ENCODE data around the gene CLK4. TPM values are rescaled to one million over a fixed set of nuclear protein-coding genes. Genes with fewer than 3 reads are reported as not detected.
"Not testable (repeated sequence)": the region's sequence is repeated elsewhere in the genome, so short reads cannot be mapped to it uniquely, and the experiment has no call there.

Gene CLK4
- total RNA-seq, 1 donor from 2014 or later: 37.9 TPM

DNA sequence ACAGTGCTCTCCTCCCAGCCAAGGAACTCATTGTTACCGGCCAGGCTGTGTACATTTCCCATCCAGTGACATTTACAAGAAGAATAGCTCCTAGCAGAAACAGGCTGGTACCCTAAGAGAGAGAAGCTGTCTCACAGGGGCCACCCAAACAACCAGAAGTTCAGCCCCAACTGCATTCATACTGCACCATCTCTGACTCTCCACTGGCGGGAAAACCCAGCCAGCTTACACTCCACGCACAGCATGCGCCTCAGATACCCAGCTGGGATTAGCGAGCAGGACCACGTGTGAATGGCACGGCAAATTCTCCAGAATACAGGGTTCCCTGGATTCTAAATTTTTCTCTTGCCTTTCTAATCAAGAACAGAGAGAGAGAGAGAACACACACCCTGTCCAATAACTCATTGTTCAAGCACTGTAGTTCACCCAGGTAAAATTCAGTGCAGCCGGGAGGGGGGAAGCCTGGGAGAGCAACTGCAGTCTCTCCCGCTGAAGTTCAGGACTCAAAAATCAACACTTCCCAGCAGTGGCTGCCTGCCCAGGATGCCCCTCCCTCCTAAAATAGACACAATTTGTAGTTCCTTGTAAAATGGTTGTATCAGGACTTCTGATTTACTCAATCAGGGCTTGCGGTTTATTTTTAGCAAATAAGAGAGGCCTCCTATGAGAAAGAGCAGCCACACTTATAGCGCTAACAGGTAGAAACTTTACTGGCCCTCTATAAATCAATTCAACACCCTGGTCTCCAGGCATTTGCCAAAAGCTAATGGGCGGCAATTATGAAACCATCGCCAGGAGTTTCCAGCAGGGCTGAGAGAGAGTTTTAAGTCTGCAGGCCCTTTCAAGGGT is 38.9 kb downstream of the CLK4 start:
- no peaks in the 10 kb centered on the region for H3K9me3 Mint-ChIP-seq (ENCODE audit: low read depth)
- H3K27me3 Mint-ChIP-seq: peaks cover 54% of the 10 kb centered on the region
- DNase-seq (ENCODE audit: low spot score, unreplicated experiment): no peak
- H3K27ac Mint-ChIP-seq: no peak overlapping the region
- peak overlapping the region; percentile 50 for H3K4me3 Mint-ChIP-seq (ENCODE audit: low read depth)
- H3K36me3 Mint-ChIP-seq (ENCODE audit: insufficient read depth): no peaks in the 10 kb centered on the region
- TF ChIP-seq, protein P1, sequence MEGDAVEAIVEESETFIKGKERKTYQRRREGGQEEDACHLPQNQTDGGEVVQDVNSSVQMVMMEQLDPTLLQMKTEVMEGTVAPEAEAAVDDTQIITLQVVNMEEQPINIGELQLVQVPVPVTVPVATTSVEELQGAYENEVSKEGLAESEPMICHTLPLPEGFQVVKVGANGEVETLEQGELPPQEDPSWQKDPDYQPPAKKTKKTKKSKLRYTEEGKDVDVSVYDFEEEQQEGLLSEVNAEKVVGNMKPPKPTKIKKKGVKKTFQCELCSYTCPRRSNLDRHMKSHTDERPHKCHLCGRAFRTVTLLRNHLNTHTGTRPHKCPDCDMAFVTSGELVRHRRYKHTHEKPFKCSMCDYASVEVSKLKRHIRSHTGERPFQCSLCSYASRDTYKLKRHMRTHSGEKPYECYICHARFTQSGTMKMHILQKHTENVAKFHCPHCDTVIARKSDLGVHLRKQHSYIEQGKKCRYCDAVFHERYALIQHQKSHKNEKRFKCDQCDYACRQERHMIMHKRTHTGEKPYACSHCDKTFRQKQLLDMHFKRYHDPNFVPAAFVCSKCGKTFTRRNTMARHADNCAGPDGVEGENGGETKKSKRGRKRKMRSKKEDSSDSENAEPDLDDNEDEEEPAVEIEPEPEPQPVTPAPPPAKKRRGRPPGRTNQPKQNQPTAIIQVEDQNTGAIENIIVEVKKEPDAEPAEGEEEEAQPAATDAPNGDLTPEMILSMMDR (IDR thresholded peaks at IDR 0.05; ENCODE audit: unreplicated experiment): no peak
- H3K4me1 Mint-ChIP-seq (ENCODE audit: low read depth): peaks cover 14% of the 10 kb centered on the region

GRCh38 chr5:178586396-178586795 is 40.5 kb downstream of the CLK4 start:
- TF ChIP-seq, protein P1 (IDR thresholded peaks at IDR 0.05; ENCODE audit: unreplicated experiment): no peak
- H3K4me1 Mint-ChIP-seq (ENCODE audit: low read depth): peaks cover 14% of the 10 kb centered on the region
- no peak overlapping the region for H3K4me3 Mint-ChIP-seq (ENCODE audit: low read depth)
- H3K27me3 Mint-ChIP-seq: peaks cover 54% of the 10 kb centered on the region
- no peak overlapping the region for H3K27ac Mint-ChIP-seq
- no peaks in the 10 kb centered on the region for H3K9me3 Mint-ChIP-seq (ENCODE audit: low read depth)
- DNase-seq (ENCODE audit: low spot score, unreplicated experiment): no peak
- H3K36me3 Mint-ChIP-seq (ENCODE audit: insufficient read depth): no peaks in the 10 kb centered on the region

DNA sequence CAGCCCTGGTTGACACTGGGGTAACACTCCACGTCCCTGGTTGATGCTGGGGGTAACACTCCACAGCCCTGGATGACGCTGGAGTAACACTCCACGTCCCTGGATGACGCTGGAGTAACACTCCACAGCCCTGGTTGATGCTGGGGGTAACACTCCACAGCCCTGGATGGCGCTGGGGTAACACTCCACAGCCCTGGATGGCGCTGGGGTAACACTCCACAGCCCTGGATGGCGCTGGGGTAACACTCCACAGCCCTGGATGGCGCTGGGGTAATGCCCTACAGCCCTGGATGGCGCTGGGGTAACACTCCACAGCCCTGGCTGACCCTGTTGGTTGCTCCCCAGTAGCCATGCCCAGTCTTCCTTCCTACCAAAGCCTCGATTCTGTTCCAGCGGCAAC is 41.4 kb downstream of the CLK4 start:
- peaks cover 47% of the 10 kb centered on the region for H3K27me3 Mint-ChIP-seq
- not testable (repeated sequence) for DNase-seq (ENCODE audit: low spot score, unreplicated experiment); H3K4me3 Mint-ChIP-seq (ENCODE audit: low read depth); H3K9me3 Mint-ChIP-seq (ENCODE audit: low read depth); H3K4me1 Mint-ChIP-seq (ENCODE audit: low read depth); H3K36me3 Mint-ChIP-seq (ENCODE audit: insufficient read depth); H3K27ac Mint-ChIP-seq

- H3K4me1 Mint-ChIP-seq (ENCODE audit: low read depth): peaks cover 10% of the 10 kb centered on the region
- peaks cover 44% of the 10 kb centered on the region for H3K27me3 Mint-ChIP-seq
- H3K36me3 Mint-ChIP-seq (ENCODE audit: insufficient read depth): no peaks in the 10 kb centered on the region
- no peak for DNase-seq (ENCODE audit: low spot score, unreplicated experiment)
- H3K9me3 Mint-ChIP-seq (ENCODE audit: low read depth): no peaks in the 10 kb centered on the region
- no peak overlapping the region for H3K27ac Mint-ChIP-seq
- H3K4me3 Mint-ChIP-seq (ENCODE audit: low read depth): no peak overlapping the region
- TF ChIP-seq, protein P1 (IDR thresholded peaks at IDR 0.05; ENCODE audit: unreplicated experiment): no peak
These were observed 43.6 kb downstream of the CLK4 start for GRCh38 chr5:178583279-178583678.

DNA sequence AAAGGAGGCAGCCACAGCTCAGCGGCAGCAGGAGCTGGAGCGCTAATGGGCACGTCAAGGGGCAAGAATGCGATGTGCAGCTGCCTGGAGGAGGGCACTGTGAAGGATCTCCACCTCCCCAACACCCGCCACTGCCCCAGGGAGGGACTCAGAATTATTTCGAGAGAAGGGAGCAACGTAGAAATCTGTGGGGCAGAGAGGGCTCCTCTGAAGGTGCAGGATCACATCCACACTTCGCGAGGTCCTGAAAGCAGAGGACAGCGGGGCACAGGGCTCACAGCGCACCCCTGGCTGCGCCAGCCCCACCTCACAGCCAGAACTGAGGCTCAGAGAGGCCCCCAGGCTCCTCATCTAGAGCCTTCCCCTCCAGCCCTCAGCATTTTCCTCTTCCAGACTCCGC is 44.6 kb downstream of the CLK4 start:
- no peak for DNase-seq (ENCODE audit: low spot score, unreplicated experiment)
- H3K27me3 Mint-ChIP-seq: peaks cover 39% of the 10 kb centered on the region
- H3K27ac Mint-ChIP-seq: no peak overlapping the region
- TF ChIP-seq, protein P1 (IDR thresholded peaks at IDR 0.05; ENCODE audit: unreplicated experiment): no peak
- peaks cover 3% of the 10 kb centered on the region for H3K4me1 Mint-ChIP-seq (ENCODE audit: low read depth)
- H3K9me3 Mint-ChIP-seq (ENCODE audit: low read depth): no peaks in the 10 kb centered on the region
- H3K4me3 Mint-ChIP-seq (ENCODE audit: low read depth): no peak overlapping the region
- no peaks in the 10 kb centered on the region for H3K36me3 Mint-ChIP-seq (ENCODE audit: insufficient read depth)

- TF ChIP-seq, protein P1 (IDR thresholded peaks at IDR 0.05; ENCODE audit: unreplicated experiment): no peak
- H3K36me3 Mint-ChIP-seq (ENCODE audit: insufficient read depth): no peaks in the 10 kb centered on the region
- DNase-seq (ENCODE audit: low spot score, unreplicated experiment): no peak
- no peak overlapping the region for H3K27ac Mint-ChIP-seq
- H3K4me1 Mint-ChIP-seq (ENCODE audit: low read depth): peaks cover 1% of the 10 kb centered on the region
- no peak overlapping the region for H3K4me3 Mint-ChIP-seq (ENCODE audit: low read depth)
- no peaks in the 10 kb centered on the region for H3K9me3 Mint-ChIP-seq (ENCODE audit: low read depth)
- peaks cover 34% of the 10 kb centered on the region for H3K27me3 Mint-ChIP-seq
These were observed 45.2 kb downstream of the CLK4 start for GRCh38 chr5:178581621-178582020.
